ENCODE measurements around the gene FOXC1.

FOXC1 gene

GRCh38 chr6:1607516-1608221 lies 2.0 kb upstream of the FOXC1 start:
- H3K9me3 ChIP-seq (ENCODE audit: severe bottlenecking) = no peaks in the 10 kb centered on the region
- no peak for TF ChIP-seq CTCF (IDR thresholded peaks at IDR 0.05; ENCODE audit: poor library complexity, severe bottlenecking)
- DNase-seq (ENCODE audit: low spot score) = no peak
- H3K4me3 ChIP-seq (ENCODE audit: severe bottlenecking) = no peak overlapping the region
- H3K27me3 ChIP-seq (ENCODE audit: insufficient read depth, poor library complexity, severe bottlenecking) = no peaks in the 10 kb centered on the region
- no peaks in the 10 kb centered on the region for H3K36me3 ChIP-seq (ENCODE audit: low read depth)
- peaks cover 4% of the 10 kb centered on the region for H3K4me1 ChIP-seq (ENCODE audit: insufficient read depth, poor library complexity, severe bottlenecking)
- ATAC-seq (ENCODE audit: low read depth) = no peak
- no peak overlapping the region for H3K27ac ChIP-seq (ENCODE audit: poor library complexity, severe bottlenecking)

- Histone ChIP-seq H3K36me3 (ENCODE audit: low read depth) (no peaks in the 10 kb centered on the region), H3K27ac (ENCODE audit: poor library complexity, severe bottlenecking) (no peak overlapping the region), H3K9me3 (ENCODE audit: severe bottlenecking) (no peaks in the 10 kb centered on the region), H3K27me3 (ENCODE audit: insufficient read depth, poor library complexity, severe bottlenecking) (no peaks in the 10 kb centered on the region), H3K4me3 (ENCODE audit: severe bottlenecking) (peak overlapping the region; percentile 88), H3K4me1 (ENCODE audit: insufficient read depth, poor library complexity, severe bottlenecking) (peaks cover 8% of the 10 kb centered on the region)
- DNase-seq (ENCODE audit: low spot score) = no peak
- no peak for ATAC-seq (ENCODE audit: low read depth)
- no peak for TF ChIP-seq CTCF (IDR thresholded peaks at IDR 0.05; ENCODE audit: poor library complexity, severe bottlenecking)
These were observed 1.3 kb upstream of the FOXC1 start for GRCh38 chr6:1608222-1609040.

GRCh38 chr6:1609041-1609647 lies 571 bp upstream of the FOXC1 start:
- H3K9me3 ChIP-seq (ENCODE audit: severe bottlenecking) = no peaks in the 10 kb centered on the region
- peak; percentile 0; the same call in 1 of the 3 replicates for ATAC-seq (ENCODE audit: low read depth)
- H3K27me3 ChIP-seq (ENCODE audit: insufficient read depth, poor library complexity, severe bottlenecking) = no peaks in the 10 kb centered on the region
- no peak for TF ChIP-seq CTCF (IDR thresholded peaks at IDR 0.05; ENCODE audit: poor library complexity, severe bottlenecking)
- H3K36me3 ChIP-seq (ENCODE audit: low read depth) = no peaks in the 10 kb centered on the region
- no peak for DNase-seq (ENCODE audit: low spot score)
- peak overlapping the region; percentile 88 for H3K4me3 ChIP-seq (ENCODE audit: severe bottlenecking)
- peaks cover 8% of the 10 kb centered on the region for H3K4me1 ChIP-seq (ENCODE audit: insufficient read depth, poor library complexity, severe bottlenecking)
- H3K27ac ChIP-seq (ENCODE audit: poor library complexity, severe bottlenecking) = peak overlapping the region; percentile 86

GRCh38 chr6:1610497-1611321 lies 994 bp downstream of the FOXC1 start:
- Histone ChIP-seq H3K9me3 (ENCODE audit: severe bottlenecking) (no peaks in the 10 kb centered on the region), H3K4me1 (ENCODE audit: insufficient read depth, poor library complexity, severe bottlenecking) (peaks cover 8% of the 10 kb centered on the region), H3K4me3 (ENCODE audit: severe bottlenecking) (peak overlapping the region; percentile 88), H3K36me3 (ENCODE audit: low read depth) (no peaks in the 10 kb centered on the region), H3K27ac (ENCODE audit: poor library complexity, severe bottlenecking) (peak overlapping the region; percentile 86), H3K27me3 (ENCODE audit: insufficient read depth, poor library complexity, severe bottlenecking) (no peaks in the 10 kb centered on the region)
- TF ChIP-seq CTCF (IDR thresholded peaks at IDR 0.05; ENCODE audit: poor library complexity, severe bottlenecking) = no peak
- DNase-seq (ENCODE audit: low spot score) (no peak), ATAC-seq (ENCODE audit: low read depth) (peak; percentile 11)
